Measurements from ENCODE around the gene ALDH2.

DNA sequence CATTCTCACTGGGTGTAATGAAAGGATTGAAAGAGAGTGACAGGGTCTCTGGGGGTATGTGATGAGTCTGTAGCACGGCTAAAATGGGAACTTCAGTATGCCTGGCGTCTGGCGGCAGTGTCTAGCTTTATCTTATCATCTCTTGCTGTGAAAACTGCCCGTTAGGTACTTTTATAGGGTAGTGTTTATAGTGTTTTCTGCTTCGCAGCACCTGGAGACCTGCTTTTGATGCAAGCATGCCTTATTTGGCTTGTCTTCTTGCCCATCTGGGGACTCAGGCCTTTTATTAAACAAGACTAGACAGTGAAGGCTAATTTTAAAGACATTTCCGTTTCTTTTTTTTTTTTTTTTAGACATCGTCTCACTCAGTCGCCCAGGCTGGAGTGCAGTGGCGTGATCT is 36.3 kb upstream of the ALDH2 start:
- TF ChIP-seq, protein P1, sequence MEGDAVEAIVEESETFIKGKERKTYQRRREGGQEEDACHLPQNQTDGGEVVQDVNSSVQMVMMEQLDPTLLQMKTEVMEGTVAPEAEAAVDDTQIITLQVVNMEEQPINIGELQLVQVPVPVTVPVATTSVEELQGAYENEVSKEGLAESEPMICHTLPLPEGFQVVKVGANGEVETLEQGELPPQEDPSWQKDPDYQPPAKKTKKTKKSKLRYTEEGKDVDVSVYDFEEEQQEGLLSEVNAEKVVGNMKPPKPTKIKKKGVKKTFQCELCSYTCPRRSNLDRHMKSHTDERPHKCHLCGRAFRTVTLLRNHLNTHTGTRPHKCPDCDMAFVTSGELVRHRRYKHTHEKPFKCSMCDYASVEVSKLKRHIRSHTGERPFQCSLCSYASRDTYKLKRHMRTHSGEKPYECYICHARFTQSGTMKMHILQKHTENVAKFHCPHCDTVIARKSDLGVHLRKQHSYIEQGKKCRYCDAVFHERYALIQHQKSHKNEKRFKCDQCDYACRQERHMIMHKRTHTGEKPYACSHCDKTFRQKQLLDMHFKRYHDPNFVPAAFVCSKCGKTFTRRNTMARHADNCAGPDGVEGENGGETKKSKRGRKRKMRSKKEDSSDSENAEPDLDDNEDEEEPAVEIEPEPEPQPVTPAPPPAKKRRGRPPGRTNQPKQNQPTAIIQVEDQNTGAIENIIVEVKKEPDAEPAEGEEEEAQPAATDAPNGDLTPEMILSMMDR (IDR thresholded peaks at IDR 0.05): no peak
- TF ChIP-seq POLR2A (IDR thresholded peaks at IDR 0.05): no peak
